Stimulated activated naive CD4-positive, alpha-beta T cell (primary cell): Measurements from ENCODE around the gene APOBR.
A peak's percentile ranks its signal among the peaks of the same experiment; 100 is the strongest.
"Not testable (repeated sequence)": the region's sequence is repeated elsewhere in the genome, so short reads cannot be mapped to it uniquely, and the experiment has no call there.

Source experiments
- DNase-seq, 6 experiments: peaks; one replicate each; lab custom pipeline; 2025; lab: John Stamatoyannopoulos, UW

APOBR gene

GRCh38 chr16:28494121-28494851, at the start of gene APOBR:
Gene APOBR, plus strand, starts transcription at chr16:28494643. Its CDS starts 39 bp downstream, at chr16:28494682.
- DNase-seq, result peak; percentile 69 to 93 (median 85)

DNA sequence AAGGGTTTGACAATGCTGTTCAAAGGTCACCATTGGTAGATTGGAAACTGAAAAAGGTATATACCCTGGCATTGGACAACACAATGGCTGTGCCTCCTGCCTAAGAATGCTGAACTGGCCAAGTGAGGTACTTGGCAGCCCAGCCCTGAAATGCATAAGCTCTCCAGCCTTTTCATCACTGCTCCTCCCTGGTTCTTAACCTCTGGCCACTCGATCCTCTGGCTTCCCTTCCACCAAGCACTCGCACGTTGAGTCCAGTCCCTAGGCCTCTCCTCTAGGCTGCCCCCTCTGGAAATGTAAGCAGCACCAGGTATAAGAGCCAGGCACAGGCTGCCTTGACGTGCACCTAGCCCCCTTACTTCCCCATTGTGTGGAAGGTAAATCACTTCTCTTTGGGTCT, 48.1 kb upstream of the APOBR start:
- not testable (repeated sequence) for DNase-seq

DNA sequence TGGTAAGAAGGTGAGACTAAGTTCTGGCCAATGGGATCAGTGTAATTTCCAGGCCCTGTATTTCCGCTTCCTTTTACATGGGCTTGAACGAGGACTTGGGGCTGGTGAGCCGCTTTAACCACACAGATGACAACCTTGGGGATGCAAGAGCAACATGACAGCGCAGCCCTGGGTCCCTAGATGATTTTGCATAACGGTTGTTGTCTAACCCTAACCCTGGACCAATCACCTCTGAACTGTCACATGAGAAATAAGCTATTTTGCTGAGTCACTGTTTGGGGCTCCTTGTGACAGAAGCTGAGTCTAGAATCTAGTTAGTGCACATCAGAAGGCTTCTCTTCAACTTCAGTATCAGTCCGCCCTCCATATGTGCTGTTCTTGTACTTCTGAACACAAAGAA, 47.4 kb upstream of the APOBR start:
- not testable (repeated sequence) for DNase-seq

- no peak for DNase-seq
These were observed 20.7 kb upstream of the APOBR start for GRCh38 chr16:28473714-28474265.

GRCh38 chr16:28475221-28475620, 19.2 kb upstream of the APOBR start:
- DNase-seq, result no peak

- no peak for DNase-seq
These were observed 17.0 kb upstream of the APOBR start for GRCh38 chr16:28477311-28477920.

- DNase-seq, result no peak
These were observed 15.8 kb upstream of the APOBR start for GRCh38 chr16:28478506-28479180.

GRCh38 chr16:28482026-28482425, 12.4 kb upstream of the APOBR start:
- no peak for DNase-seq

GRCh38 chr16:28483361-28483760, 11.1 kb upstream of the APOBR start:
- not testable (repeated sequence) for DNase-seq

DNA sequence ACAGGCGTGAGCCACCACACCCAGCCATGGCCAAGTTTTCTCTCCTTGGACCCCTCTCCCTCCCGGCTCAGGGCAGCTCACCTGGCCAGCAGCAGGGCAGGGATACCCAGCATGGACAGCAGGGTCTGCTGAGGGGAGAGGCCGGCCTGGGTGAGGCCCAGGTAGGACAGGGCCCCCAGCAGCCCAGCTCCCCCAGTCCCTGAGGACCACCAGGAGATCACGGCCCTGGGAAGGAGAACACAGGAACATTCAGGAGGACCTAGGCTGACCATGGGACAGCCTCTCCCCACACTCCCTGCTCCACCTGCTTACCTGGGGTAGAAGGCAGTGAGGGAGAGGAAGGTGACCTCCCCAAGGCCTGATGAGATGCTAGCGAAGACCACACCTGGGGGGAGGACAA, 8.2 kb upstream of the APOBR start:
- no peak for DNase-seq

GRCh38 chr16:28491230-28491969, 3.0 kb upstream of the APOBR start:
- peak in 1 of 6 experiments; percentile 34 for DNase-seq

DNA sequence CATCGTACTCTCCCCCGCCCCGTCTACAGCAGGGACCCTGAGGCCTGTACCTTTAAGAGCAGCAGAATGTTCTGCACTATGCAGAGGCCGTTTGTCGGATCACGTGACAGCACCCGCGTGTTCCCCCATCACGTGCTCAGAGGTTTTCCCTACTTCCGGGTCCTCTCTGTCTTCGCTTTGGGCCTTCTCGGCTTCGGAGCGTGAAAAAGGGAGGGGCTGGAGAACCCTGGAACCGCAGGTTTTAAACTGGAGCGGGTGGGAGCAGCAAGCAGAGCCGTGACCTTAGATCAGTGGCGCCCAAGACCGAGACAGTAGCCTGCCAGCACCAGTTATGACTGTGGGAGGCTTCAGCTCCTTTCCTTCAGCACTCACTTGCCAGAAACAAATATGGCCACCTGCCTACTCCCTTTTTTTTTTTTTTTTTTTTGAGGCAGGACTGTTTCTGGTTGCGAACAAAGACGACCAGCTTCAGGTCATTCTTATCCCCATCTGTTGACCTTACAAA, 2.4 kb upstream of the APOBR start, which contains the start of gene CLN3:
CLN3 (minus strand) TSS at position 105 of the 505 bp plus-strand sequence. CDS start 315 bp downstream, outside the sequence.
- peak; percentile 77 to 98 (median 90) for DNase-seq

DNA sequence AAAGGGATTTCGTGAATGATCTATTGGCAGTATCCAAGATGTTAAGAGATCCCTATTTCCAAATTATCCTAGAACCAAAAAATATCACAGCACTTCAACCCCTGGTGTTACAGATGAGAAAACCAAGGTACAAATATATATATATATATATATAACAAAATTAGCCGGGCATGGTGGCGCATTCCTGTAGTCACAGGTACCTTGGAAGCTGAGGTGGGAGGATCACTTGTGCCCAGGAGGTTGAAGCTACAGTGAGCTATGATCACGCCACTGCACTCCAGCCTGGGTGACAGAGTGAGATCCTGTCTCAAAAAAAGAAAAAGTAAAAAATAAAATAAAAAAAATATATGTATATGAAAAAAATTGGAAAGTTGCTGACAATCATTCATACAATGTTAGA, 1.9 kb upstream of the APOBR start:
- DNase-seq, result no peak

- DNase-seq, result peak in 2 of 6 experiments; percentile 9 to 37
These were observed 803 bp downstream of the APOBR start for GRCh38 chr16:28495098-28495793.

- DNase-seq, result no peak
These were observed 1.6 kb downstream of the APOBR start for GRCh38 chr16:28495795-28496749.

DNA sequence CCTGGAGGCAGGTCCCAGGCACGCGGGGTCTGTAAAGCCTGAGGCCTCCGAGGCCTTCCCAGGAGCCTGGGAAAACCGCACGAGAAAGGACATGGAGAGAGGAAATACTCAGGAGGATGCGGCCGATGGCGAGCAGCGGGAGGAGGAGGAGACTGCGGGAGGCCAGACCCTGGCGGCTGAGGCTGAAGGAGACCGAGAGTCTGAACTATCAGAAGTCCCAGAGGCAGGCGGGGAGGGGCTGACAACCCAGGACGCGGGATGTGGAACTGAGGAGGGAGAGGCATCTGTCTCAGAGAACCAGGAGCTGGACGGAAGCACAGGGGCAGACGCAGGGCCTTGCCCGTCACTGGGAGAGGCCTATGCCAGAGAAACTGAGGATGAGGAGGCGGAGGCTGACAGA, 2.4 kb downstream of the APOBR start:
- no peak for DNase-seq

DNA sequence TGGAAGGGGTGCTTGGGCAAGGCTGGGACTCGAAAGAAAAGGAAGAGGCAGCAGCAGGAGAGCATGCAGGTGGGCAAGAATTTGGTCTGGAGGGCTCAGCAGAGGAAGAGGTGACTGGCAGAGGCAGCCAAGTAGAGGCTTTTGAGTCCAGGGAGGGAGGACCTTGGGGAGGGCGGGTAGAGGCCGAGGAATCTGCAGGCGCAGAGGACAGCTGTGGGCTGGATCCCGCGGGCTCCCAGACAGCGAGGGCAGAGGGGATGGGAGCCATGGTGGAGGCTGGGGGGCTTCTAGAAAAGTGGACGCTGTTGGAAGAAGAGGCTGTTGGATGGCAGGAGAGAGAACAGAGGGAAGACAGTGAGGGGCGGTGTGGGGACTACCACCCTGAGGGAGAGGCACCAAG, 2.9 kb downstream of the APOBR start:
- no peak for DNase-seq

- no peak for DNase-seq
These were observed 3.6 kb downstream of the APOBR start for GRCh38 chr16:28497861-28498599.
